Sciatic nerve (tissue), 2 donors: ENCODE measurements around the gene GJA3. TPM values are rescaled to one million over a fixed set of nuclear protein-coding genes. Genes with fewer than 3 reads are reported as not detected.
"Not testable (repeated sequence)": the region's sequence is repeated elsewhere in the genome, so short reads cannot be mapped to it uniquely, and the experiment has no call there.

Experiments
- ATAC-seq: fragments of 200-7000 bp; cut with Tn5 transposase; one replicate; pipeline ENCODE4 v1.9.1; 2020; ENCODE audit warnings: mild to moderate bottlenecking, moderate library complexity
- DNase-seq: peaks from one replicate; pipeline ENCODE4 v3.0.0-alpha.2; 2020; ENCODE audit warnings: low spot score
- intact Hi-C: fragments of 100-400 bp; cut with DNase I; formaldehyde crosslinking; loops from one replicate; pipeline ENCODE4 v1.14.2; 2022
- total RNA-seq: library from RNA; stranded (reverse); fragmentation: NEBNext Ultra II Directional; extraction: Animal tissue kit (Norgen Biotek cat#: 25700); gene quantifications from one replicate; pipeline ENCODE4 v1.2.1, GENCODE V29; 2021
- donor health status: DM: no; HTN: no; CAD: no.
- donor health status: DM: no; HTN: no; CAD: no.

GJA3 gene
- total RNA-seq, 1 donor from 2014 or later, result not detected

GRCh38 chr13:20161275-20161950, 561 bp upstream of the GJA3 start:
- intact Hi-C loops, result no loop called here
- ATAC-seq (no peak), DNase-seq (no peak)

DNA sequence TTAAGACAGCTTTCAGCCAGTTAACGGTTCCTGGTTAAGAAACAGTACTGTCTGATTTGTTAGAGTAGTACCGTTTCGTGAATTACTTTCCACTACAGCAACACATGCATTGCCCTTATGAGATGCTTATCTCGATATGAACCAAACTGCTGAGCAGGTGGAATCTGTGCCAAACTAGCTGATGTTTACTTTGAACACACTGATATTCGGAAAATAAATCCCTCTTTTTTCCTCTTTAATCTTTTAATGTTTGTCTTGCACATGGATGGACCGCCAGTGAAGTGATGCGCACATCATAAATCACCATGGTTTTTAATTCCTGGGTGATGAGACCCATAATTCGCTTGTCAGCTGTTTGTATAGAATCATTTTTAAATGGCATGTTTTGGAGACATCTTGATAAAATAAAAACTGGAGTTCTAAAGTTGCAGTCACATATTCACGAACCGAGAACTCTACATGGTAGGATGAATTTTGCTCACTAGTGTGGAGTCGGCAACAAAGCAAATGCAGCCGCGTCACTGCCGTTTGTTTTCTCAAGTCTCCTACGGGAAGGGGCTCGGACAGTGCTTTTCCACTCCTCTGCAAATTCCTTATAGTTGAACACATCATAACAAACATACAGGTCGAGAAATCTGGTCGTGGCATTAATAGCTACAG, 1.1 kb downstream of the GJA3 start:
- no peak for ATAC-seq
- intact Hi-C loops, result no loop called here
- DNase-seq, result no peak

- no peak for ATAC-seq
- intact Hi-C loops, result no loop called here
- no peak for DNase-seq
These were observed 3.6 kb downstream of the GJA3 start for GRCh38 chr13:20157151-20157796.

GRCh38 chr13:20156702-20157101, 4.2 kb downstream of the GJA3 start:
- ATAC-seq (no peak), DNase-seq (no peak)
- intact Hi-C loops, result no loop called here

- ATAC-seq, intact Hi-C loops: not testable (repeated sequence)
These were observed 7.6 kb downstream of the GJA3 start for GRCh38 chr13:20153290-20153689.

GRCh38 chr13:20151612-20152011, 9.2 kb downstream of the GJA3 start:
- intact Hi-C loops, result no loop called here
- no peak for ATAC-seq
- DNase-seq, result no peak

More at GRCh38 chr13:20153290-20153689, 7.6 kb downstream of the GJA3 start:
- not testable (repeated sequence) for DNase-seq

DNA sequence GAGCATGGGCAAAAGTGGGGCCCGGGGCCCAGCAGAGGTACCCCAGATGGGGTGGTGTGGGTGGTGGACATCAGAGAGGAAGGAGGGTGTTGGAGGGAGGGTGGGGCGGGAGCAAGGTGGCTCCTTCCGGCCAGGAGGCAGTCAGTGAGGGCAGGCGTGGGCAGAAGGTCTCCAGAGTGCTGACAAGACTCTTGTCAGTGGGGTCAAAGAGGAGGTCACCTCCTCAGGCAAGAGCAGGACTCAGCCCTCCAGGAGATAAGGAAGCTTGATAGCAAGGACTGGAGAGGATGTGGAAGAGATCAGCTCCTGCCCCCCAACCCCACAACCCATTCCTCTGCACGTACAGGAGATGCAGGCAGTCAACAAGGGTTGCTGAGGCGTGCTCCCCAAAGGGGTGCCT, 9.8 kb downstream of the GJA3 start:
- no peak for ATAC-seq
- intact Hi-C loops, result no loop called here
- no peak for DNase-seq

- no peak for DNase-seq
- intact Hi-C loops, result no loop called here
- ATAC-seq, result no peak
These were observed 10.3 kb downstream of the GJA3 start for GRCh38 chr13:20150561-20150960.

DNA sequence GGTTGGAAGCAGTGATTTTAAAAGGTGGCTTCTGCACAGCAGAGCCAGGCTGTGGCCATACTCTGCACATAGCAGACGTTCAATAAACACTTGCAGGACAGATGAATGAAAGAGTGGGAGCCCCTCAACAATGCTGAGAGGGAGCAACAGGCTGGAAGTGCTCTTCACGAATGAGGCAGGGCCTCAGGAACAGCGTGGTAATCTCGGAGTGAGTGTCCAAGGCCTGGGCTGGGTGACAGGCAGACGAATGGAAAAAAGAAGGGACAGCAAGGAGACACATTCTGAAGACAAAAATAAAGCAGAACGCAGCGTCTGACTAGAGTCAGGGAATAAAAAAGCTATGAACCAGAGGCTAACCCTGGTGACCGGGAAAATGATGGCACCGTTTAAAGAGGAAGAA, 11.1 kb downstream of the GJA3 start:
- DNase-seq, result no peak
- intact Hi-C loops, result no loop called here
- no peak for ATAC-seq

DNA sequence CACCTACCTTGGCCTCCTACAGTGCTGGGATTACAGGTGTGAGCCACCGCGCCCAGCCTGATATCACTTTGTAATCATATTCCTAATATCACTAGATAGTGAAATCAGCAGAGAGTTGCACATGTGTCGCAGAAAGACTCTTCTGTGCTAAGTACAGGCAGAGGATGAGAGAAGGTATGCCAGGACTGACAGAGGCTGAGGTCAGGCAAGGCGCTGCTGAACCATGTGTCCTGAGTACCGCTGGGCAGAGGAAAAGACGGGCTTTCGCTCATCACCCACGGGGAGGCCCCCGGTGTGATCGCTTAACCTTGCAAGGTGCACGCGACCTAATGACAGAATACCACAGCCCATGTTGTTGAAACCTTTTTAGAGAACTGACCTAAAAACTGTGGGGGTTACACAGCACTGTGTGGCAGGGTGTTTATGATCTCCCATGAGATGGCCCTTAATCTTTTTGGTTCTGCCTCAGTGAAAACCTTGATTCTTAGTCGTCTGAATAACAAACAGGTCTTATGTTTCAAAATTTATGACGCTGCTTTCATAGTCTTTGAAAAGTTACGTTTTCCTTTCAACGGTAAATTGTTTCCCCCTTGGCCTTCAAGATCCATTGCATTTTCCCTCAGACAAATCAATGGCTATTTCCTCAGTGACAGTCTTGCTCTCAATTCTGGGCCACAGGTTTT, 12.2 kb downstream of the GJA3 start:
- ATAC-seq (no peak), DNase-seq (no peak)
- intact Hi-C loops, result no loop called here

- intact Hi-C loops, result no loop called here
- DNase-seq, result no peak
- no peak for ATAC-seq
These were observed 14.5 kb downstream of the GJA3 start for GRCh38 chr13:20146381-20146780.

GRCh38 chr13:20145521-20145920, 15.3 kb downstream of the GJA3 start:
- intact Hi-C loops, result no loop called here
- ATAC-seq (no peak), DNase-seq (no peak)

GRCh38 chr13:20144141-20144850, 16.6 kb downstream of the GJA3 start:
- no peak for ATAC-seq
- no peak for DNase-seq
- intact Hi-C loops, result no loop called here

DNA sequence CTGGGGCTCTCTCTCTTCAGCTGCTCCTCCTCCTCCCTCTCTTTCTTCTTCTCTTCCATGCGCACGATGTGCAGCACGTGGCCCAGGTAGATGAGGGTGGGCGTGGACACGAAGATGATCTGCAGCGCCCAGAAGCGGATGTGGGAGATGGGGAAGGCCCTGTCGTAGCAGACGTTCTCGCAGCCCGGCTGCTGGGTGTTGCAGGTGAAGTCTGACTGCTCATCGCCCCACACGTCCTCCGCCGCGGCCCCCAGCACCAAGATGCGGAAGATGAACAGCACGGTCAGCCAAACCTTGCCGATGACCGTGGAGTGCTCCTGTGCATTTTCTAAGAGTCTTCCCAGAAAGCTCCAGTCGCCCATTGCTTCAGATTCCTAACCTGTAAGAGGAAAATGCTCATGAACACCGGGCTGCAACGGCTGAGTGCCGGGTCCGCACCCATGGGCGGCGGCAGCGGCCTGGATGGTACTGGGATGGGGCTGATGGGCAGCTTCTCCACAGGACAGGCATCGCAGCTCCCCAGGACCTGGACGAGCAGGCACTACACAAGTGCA, 17.8 kb downstream of the GJA3 start:
- ATAC-seq (no peak), DNase-seq (no peak)
- intact Hi-C loops, result no loop called here

- intact Hi-C loops, result no loop called here
- no peak for ATAC-seq
- DNase-seq, result no peak
These were observed 18.6 kb downstream of the GJA3 start for GRCh38 chr13:20142023-20142926.

GRCh38 chr13:20141238-20142022, 19.4 kb downstream of the GJA3 start:
- intact Hi-C loops, result no loop called here
- ATAC-seq (no peak), DNase-seq (no peak)

GRCh38 chr13:20140487-20140886, 20.4 kb downstream of the GJA3 start:
- intact Hi-C loops, result no loop called here
- no peak for ATAC-seq
- DNase-seq, result no peak
